Measurements from ENCODE around the gene AUTS2.

DNA sequence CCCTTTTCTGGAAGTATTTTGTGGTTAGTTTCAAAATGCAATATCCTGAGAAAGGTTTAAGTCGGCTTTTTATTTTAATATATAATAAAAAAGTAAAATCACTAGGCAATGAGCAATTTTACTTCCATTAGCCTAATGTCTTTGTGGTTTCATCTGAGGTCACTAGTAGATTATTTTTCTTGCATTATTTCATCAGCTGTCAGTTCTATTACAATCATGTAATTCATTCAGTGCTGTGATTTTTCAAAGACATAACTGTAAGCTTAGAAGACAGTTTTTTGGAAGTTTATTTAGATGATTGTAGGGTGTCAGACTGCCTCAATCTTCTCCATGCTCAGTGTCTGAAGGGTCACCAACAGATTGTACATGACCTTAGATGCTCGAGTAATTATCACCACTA is 965.7 kb downstream of the AUTS2 start:
- TF ChIP-seq, protein P1, sequence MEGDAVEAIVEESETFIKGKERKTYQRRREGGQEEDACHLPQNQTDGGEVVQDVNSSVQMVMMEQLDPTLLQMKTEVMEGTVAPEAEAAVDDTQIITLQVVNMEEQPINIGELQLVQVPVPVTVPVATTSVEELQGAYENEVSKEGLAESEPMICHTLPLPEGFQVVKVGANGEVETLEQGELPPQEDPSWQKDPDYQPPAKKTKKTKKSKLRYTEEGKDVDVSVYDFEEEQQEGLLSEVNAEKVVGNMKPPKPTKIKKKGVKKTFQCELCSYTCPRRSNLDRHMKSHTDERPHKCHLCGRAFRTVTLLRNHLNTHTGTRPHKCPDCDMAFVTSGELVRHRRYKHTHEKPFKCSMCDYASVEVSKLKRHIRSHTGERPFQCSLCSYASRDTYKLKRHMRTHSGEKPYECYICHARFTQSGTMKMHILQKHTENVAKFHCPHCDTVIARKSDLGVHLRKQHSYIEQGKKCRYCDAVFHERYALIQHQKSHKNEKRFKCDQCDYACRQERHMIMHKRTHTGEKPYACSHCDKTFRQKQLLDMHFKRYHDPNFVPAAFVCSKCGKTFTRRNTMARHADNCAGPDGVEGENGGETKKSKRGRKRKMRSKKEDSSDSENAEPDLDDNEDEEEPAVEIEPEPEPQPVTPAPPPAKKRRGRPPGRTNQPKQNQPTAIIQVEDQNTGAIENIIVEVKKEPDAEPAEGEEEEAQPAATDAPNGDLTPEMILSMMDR (IDR thresholded peaks at IDR 0.05): no peak
- no peak for TF ChIP-seq POLR2A (IDR thresholded peaks at IDR 0.05)
